HG03565 (cell line): ENCODE measurements around the gene MAD1L1.
A peak's percentile ranks its signal among the peaks of the same experiment; 100 is the strongest.

Experiments used
- ATAC-seq: cut with Tn5 transposase; IDR thresholded peaks from one replicate; pipeline ENCODE4 v1.9.1; 2021; ENCODE audit warnings: mild to moderate bottlenecking, moderate library complexity; ENCODE audit not compliant: unreplicated experiment

Gene MAD1L1

DNA sequence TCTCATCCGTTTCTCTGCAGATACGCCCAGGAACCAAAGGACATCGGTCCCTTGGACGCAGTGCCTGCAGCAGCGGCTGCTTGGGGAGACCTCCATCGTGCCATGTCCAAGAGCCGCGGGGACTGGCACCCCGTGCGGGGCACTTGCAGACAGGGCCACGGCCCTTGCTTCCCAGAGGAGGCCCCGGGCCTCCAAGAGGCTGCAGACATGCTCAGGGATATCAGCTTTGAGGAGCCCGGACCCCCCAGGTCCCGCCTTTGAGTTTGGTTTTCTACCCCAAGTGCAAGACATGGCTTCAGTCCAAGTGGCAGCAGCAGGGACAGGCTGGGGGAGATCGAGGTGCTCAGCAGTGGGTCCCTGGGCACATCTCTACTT lies 283.1 kb downstream of the MAD1L1 start:
- ATAC-seq = no peak

GRCh38 chr7:1948887-1949680 lies 283.7 kb downstream of the MAD1L1 start:
- ATAC-seq = no peak

DNA sequence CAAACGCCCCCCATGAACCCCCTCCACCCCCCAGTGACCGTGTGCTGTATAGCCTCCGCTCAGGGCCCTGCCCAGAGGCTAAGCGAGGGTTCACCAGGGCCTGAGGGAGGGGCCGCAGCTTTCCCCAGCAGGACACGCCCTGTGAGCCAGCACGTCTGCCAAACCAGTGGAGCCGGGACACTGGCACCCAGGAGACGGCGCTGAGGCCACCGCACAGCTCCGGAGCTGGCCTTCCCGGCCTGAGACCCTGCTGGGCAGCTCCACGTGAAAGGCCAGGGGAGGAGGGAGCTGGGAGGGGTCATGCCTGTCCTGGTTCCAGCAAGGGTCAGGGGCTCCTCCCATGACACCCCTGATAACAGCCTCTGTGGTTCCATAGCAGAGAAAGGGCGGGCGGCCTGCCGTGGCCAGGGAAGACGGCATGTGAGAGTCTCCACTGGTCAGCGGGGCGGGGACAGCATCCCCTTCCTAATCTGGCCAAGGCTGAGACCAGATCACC lies 284.4 kb downstream of the MAD1L1 start:
- no peak for ATAC-seq

DNA sequence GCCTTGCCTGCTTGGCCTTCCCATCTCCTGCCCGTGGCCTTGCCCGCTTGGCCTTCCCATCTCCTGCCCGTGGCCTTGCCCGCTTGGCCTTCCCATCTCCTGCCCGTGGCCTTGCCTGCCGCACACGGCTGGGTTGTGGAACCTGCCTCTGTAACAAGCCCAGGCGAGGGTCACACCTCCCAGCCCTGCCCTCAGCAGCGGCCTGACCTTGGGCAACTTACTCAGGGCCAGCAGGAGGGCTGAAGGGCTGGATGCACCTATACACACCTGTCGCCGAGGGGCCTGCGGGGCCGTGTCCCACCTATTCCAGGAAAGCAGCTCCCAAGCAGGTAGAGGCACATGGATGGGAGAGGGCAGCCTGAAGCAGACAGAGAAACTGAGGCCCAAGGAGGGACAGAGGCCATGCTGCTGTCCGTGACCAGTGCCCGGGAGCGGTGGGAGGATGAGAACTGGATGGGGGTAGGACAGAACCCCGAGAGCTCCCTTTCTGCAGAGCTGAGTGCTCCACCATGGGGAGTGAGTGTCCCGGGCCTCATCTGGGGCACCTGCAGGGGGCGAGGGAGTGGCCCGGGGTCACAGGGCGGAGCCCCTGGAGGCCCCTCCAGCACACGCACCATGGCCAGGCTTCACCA lies 285.0 kb downstream of the MAD1L1 start:
- ATAC-seq = no peak

DNA sequence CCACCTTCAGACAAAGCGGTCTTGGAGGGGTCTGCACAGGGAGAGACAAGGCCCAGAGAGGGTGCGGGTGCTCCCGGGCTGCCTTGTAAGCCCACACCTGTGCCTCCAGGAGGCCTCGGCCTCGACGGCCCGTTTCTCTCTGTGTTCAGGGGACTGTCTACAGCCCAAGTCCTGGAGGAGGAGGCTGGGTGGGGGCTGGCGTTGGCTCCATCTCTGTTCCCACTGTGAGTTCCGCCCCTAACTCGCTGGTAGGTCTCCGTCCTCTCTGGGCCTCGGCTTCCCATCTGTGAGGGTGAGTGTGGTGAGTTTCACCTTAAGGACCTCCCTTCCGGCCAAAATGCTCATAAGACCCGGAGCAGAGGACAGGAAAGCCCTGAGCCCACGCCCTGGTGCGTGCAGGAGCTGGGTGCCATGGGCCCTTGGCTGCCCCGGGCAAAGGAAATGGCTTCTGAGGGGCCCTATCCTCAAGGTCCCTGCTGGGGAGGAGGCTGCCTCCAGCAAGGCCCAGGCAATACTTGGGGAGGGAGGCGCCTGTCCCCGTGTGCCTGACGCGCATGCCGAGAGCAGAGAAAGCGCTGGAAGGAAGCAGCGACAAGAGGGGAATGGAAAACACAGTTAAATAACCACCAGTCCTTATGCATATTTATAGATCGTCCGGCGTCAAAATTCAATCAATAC lies 285.8 kb downstream of the MAD1L1 start:
- no peak for ATAC-seq

- no peak for ATAC-seq
These were observed 286.5 kb downstream of the MAD1L1 start for GRCh38 chr7:1946025-1946772.

GRCh38 chr7:1945558-1945957 lies 287.2 kb downstream of the MAD1L1 start:
- no peak for ATAC-seq

DNA sequence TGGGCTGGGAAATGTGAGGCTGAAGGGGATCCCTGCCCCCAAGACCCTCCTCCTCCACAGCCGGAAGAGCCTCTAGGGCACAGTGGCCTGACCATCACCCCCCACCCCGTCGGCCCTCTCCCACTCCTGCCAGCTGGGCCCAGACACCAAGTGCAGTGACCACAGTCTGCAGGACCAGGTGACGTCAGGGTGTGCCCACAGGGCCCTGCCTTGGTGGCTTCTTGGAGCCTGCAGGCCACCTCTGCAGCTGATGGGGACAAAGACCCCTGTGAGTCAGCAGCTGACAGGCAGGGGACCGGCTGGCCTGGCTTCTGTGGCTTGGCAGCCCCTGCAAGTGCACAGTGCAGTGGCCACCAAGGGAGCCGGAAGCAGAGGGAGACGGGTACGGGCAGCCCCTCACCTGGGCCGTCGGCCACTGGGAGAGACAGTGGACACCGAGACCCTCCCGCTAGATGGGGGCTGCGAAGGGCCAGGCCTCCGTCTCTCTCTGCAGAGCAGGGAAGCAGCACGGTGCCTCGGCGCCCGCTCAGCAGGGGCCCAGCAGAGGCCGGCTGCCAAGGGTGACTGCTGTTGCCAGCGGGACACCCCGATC lies 288.0 kb downstream of the MAD1L1 start:
- no peak for ATAC-seq

DNA sequence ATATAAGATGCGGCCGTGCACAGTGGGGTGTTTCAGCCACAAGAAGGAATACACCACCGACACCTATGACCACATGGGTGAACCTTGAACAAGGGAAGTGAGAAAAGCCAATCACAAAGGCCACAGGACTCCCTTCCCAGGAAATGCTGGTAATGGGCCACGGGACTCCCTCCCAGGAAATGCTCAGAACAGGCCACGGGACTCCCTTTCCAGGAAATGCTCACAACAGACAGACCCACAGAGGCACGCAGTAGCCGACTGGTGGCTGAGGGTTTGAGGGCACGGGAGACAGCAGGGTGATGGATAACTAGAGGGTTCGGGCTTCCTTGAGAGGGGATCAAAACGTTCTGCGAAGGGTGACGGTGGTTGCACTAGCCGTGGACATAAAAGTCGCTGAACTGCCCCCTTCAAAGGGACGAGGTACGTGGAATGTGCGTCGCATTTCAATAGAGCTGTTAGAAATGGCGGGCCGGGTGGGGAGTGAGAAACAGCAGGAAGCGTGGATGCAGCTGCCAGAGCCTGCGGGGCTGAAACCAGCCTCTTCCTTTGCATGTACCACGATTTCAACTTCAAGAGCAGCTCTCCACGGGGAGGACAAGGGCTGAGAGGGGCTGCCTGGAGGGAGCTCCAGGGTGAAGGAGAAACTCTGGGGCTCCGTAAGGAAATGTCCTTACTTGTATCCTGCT lies 288.7 kb downstream of the MAD1L1 start:
- ATAC-seq = no peak

DNA sequence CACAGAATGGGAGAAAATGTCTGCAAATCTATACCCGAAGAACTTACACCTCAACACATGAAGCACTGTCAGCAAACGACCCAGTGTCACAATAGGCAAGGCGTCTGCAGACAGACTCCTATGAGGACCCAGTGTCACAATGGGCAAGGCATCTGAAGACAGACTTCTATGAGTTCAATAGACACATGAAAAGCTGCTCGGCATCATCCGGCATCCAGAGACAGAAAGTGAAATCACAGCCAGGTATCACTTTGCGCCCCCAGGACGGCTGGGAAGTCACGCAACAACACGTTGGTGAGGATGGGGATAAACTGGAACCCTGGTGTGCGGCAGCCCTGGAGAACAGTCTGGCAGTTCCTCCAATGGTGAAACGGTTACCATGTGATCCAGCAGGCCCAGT lies 289.4 kb downstream of the MAD1L1 start:
- ATAC-seq = no peak

- no peak for ATAC-seq
These were observed 289.8 kb downstream of the MAD1L1 start for GRCh38 chr7:1942941-1943289.

DNA sequence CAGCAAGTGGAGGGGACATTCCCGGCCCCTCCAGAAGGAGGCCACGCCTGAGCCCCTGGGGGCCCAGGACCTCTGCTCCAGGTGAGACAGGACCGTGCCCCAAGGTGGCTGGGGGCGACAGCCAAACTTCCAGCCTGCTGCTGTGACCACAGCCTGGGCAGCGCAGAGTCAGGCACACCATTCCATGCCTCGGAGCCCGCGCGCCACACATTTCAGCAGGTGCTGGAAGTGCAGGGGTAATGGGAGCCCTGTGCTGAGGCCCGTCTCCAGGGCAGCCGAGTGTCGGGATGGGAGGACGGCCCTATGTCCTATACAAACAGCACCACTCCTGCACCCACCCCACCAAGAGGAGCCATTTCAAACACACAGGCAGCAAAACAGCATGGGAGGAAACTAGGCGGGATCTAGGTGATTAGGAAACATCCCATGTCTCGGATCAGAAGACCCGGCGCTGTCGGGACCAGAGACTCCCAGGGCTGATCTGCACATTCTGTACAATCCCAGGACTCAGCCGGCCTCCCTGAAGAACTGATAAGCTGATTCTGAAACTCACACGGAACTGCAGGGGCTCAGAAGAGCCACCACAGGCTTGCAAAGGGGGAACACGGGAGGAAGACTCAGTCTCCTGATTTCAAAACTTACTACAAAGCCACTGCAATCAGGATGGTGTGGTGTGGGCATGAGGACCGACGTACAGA lies 290.4 kb downstream of the MAD1L1 start:
- no peak for ATAC-seq

DNA sequence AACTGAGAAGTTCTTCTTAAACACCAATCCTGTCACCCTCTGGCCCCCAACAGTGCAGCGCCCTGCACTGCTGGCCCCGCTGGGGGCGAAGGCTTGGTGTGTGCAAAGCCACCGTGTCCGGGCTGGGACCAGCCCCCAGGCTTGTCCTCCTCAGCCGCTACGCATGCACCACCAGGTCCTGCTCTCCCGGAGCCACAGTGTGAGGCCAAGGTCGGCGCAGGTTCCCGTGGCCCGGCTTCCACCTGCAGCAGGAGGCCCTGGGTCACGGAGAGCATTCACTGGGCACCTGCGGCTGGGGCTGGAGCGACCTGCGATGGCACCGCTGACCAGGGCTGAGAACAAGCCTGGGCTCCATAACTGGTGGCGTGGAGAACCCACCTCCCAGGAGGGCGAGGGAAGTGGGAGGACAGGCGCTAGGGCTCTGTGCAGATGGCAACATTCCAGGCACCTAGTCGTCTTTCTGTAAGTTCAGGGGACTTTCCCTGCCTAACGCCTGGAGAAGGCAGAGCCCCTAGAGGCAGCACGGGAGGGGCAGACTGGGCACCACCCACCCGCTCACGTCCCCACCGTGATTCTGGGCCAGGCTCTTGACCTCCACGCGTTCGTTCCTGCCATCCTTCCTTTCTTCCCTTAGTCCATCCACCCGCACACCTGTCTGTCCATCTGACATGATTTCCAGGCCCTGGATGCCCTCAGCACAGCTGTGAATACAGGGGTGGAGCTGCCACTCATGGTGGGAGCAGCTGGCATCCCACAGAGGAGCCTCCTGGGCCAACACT lies 291.1 kb downstream of the MAD1L1 start:
- ATAC-seq = no peak

GRCh38 chr7:1940863-1941262 lies 291.9 kb downstream of the MAD1L1 start:
- peak; percentile 10 for ATAC-seq

GRCh38 chr7:1940402-1940786 lies 292.4 kb downstream of the MAD1L1 start:
- peak; percentile 85 for ATAC-seq

DNA sequence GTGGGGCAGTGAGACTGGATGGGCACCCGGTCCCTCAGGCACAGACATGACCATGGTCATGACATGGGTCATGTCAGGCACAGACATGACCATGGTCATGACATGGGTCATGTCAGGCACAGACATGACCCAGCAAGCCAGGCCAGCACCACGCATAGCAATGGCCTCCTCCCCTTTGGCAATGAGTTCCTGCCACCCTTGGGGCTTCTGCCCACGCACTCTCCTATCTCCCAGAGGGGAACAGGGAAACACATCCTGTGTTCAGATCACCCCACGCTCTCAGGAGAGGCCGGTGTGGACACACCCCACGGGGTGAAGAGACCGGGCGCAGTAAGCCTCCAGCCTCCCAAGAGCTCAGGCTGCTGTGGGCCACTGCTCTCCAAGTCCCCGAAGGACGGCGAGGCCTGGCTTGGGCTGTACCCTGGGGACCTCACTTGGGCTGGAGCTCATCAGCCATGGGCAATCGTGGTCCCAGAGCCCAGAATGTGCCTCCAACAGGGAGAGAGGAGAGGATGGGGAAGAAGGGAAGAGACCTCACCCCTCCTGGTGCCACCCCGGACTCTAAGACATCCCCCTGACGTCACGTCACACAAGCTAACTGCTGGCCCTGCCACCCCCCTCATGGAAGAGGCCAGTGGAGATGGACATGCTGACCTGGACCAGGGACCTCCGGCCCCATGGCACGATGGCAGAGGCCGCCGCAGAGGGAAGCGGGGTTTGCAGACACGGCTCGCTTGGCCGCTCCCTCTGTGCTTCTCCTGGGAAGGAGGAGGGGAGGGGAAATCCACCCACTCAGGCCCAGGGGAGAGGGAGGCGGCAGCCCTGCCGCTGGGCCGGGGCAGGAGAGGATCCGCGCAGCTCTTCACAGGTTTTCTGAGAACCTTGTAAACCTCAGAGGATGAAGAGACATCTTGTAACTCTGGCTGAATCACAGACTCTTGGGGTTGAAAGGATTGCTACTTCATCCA lies 293.0 kb downstream of the MAD1L1 start:
- no peak for ATAC-seq

GRCh38 chr7:1938788-1939433 lies 293.8 kb downstream of the MAD1L1 start:
- ATAC-seq = no peak
